ENCODE data around the gene CNTNAP2. TPM values are rescaled to one million over a fixed set of nuclear protein-coding genes. Genes with fewer than 3 reads are reported as not detected.

Gene CNTNAP2
- total RNA-seq, 2 experiments from 2014 or later, result 0.28 TPM; not detected in 1

DNA sequence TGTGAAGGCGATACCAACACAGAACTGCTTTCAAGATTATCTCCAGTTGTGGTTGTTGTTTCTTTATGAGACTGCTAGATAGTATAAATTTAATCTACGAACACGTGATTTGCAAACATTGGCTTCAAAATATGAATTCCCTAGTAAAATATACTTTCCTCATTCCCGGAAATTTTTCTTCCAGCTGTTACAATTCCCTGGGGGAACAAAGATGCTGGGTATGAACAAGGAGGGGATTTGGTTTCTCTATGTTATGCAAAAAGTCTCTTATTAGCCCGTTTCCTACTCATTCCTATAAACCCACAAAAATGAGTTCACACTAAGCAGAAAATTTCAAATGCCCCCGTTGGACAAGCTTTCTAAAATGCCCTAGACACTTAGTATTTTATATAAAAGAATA is 928.3 kb downstream of the CNTNAP2 start:
- no peak overlapping the region for H3K27ac ChIP-seq (ENCODE audit: low read depth, low read length, poor library complexity, severe bottlenecking)
- H3K4me2 ChIP-seq (ENCODE audit: low read length), result no peak overlapping the region
- no peak overlapping the region for H3K4me3 ChIP-seq (ENCODE audit: low read depth, low read length, poor library complexity, severe bottlenecking)
- POLR2A ChIA-PET, result interaction anchor here (0.7 to 1.5 kb wide), 2 partner anchors 8 to 11 kb away, joined by 3 read pairs; no protein-coding TSS in a partner anchor
- no TSS peak for BruUV-seq (replicated peaks)
- TF ChIP-seq EZH2phosphoT487 (IDR thresholded peaks at IDR 0.05; ENCODE audit: borderline replicate concordance, low read depth, low read length), result no peak
- TF ChIP-seq, protein P1, sequence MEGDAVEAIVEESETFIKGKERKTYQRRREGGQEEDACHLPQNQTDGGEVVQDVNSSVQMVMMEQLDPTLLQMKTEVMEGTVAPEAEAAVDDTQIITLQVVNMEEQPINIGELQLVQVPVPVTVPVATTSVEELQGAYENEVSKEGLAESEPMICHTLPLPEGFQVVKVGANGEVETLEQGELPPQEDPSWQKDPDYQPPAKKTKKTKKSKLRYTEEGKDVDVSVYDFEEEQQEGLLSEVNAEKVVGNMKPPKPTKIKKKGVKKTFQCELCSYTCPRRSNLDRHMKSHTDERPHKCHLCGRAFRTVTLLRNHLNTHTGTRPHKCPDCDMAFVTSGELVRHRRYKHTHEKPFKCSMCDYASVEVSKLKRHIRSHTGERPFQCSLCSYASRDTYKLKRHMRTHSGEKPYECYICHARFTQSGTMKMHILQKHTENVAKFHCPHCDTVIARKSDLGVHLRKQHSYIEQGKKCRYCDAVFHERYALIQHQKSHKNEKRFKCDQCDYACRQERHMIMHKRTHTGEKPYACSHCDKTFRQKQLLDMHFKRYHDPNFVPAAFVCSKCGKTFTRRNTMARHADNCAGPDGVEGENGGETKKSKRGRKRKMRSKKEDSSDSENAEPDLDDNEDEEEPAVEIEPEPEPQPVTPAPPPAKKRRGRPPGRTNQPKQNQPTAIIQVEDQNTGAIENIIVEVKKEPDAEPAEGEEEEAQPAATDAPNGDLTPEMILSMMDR (conservative IDR thresholded peaks at IDR 0.05; ENCODE audit: low read length), result no peak
- no peaks in the 10 kb centered on the region for H3K79me2 ChIP-seq (ENCODE audit: insufficient read depth, low read depth, low read length)
- no peaks in the 10 kb centered on the region for H4K20me1 ChIP-seq (ENCODE audit: insufficient read depth, low read length)
- no peak for DNase-seq (ENCODE audit: low spot score)
- CTCF ChIA-PET (ENCODE audit: unreplicated experiment), result no interaction called here
- no peaks in the 10 kb centered on the region for H3K9me3 ChIP-seq (ENCODE audit: low read length)
- no peaks in the 10 kb centered on the region for H3K4me1 ChIP-seq (ENCODE audit: insufficient read depth, low read length, poor library complexity, severe bottlenecking)
- no peaks in the 10 kb centered on the region for H3K36me3 ChIP-seq (ENCODE audit: insufficient read depth, low read length)
- H2AFZ ChIP-seq (ENCODE audit: low read length), result no peak overlapping the region; the same call in 1 of the 2 replicates
- no peaks in the 10 kb centered on the region for H3K9me2 ChIP-seq (ENCODE audit: insufficient read depth, low read length)
- intact Hi-C loops (cut with micrococcal nuclease; ENCODE audit: unreplicated experiment), result no loop called here

DNA sequence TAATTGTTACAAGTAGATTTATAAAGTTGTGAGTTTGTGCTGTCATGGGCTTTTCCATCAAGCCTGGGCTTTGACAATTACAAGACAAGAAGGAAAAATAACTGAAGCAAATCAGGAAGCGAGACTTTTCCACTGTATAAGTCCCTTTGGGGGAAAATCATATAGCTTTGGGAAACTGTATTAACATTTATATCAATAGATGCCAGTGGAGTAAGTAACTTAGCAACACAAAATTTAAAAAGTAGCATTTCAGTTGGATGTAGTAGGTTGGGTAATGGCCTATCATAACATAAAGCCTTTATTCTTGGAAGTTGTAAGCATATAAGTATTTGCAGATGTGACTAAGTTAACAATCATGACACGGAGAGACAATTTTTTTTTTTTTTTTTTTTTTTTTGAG is 931.1 kb downstream of the CNTNAP2 start:
- intact Hi-C loops (cut with micrococcal nuclease; ENCODE audit: unreplicated experiment), result no loop called here
- POLR2A ChIA-PET, result interaction anchor here (0.7 kb wide), 1 partner anchor 259 kb away, joined by 3 read pairs; no protein-coding TSS in a partner anchor
- Histone ChIP-seq H3K27ac (ENCODE audit: low read depth, low read length, poor library complexity, severe bottlenecking) (no peak overlapping the region), H3K9me3 (ENCODE audit: low read length) (no peaks in the 10 kb centered on the region), H2AFZ (ENCODE audit: low read length) (no peak overlapping the region), H3K79me2 (ENCODE audit: insufficient read depth, low read depth, low read length) (no peaks in the 10 kb centered on the region), H3K4me1 (ENCODE audit: insufficient read depth, low read length, poor library complexity, severe bottlenecking) (no peaks in the 10 kb centered on the region), H3K4me3 (ENCODE audit: low read depth, low read length, poor library complexity, severe bottlenecking) (no peak overlapping the region), H3K4me2 (ENCODE audit: low read length) (no peak overlapping the region), H3K36me3 (ENCODE audit: insufficient read depth, low read length) (no peaks in the 10 kb centered on the region), H4K20me1 (ENCODE audit: insufficient read depth, low read length) (no peaks in the 10 kb centered on the region), H3K9me2 (ENCODE audit: insufficient read depth, low read length) (no peaks in the 10 kb centered on the region)
- DNase-seq (ENCODE audit: low spot score), result no peak
- BruUV-seq (replicated peaks), result no TSS peak
- CTCF ChIA-PET (ENCODE audit: unreplicated experiment), result no interaction called here
- TF ChIP-seq, protein P1 (conservative IDR thresholded peaks at IDR 0.05; ENCODE audit: low read length), result no peak
- no peak for TF ChIP-seq EZH2phosphoT487 (IDR thresholded peaks at IDR 0.05; ENCODE audit: borderline replicate concordance, low read depth, low read length)

DNA sequence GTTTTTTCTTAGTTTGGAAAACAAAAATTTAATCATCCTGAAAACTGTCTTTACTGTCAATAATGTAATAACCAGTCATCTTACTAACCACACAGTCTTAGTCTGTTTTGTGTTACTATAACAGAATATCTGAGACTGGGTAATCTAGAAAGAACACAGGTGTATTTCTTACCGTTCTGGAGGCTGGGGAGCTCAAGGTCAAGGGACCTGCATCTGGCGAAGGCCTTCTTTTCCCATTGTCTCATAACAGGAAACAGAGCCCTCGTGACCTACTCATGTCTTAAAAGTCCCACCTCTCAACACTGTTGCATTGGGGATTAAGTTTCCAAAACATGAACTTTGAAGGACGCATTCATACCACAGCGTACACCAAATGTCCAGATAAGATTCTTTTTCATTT is 932.3 kb downstream of the CNTNAP2 start:
- H3K9me2 ChIP-seq (ENCODE audit: insufficient read depth, low read length), result no peaks in the 10 kb centered on the region
- intact Hi-C loops (cut with micrococcal nuclease; ENCODE audit: unreplicated experiment), result no loop called here
- TF ChIP-seq EZH2phosphoT487 (IDR thresholded peaks at IDR 0.05; ENCODE audit: borderline replicate concordance, low read depth, low read length), result no peak
- TF ChIP-seq, protein P1 (conservative IDR thresholded peaks at IDR 0.05; ENCODE audit: low read length), result no peak
- no peaks in the 10 kb centered on the region for H3K9me3 ChIP-seq (ENCODE audit: low read length)
- POLR2A ChIA-PET, result interaction anchor here (0.6 kb wide), 2 partner anchors 33 to 294 kb away, joined by 3 read pairs; no protein-coding TSS in a partner anchor
- H3K4me1 ChIP-seq (ENCODE audit: insufficient read depth, low read length, poor library complexity, severe bottlenecking), result no peaks in the 10 kb centered on the region
- H4K20me1 ChIP-seq (ENCODE audit: insufficient read depth, low read length), result no peaks in the 10 kb centered on the region
- no peak overlapping the region for H2AFZ ChIP-seq (ENCODE audit: low read length)
- BruUV-seq (replicated peaks), result no TSS peak
- no peak overlapping the region for H3K4me2 ChIP-seq (ENCODE audit: low read length)
- H3K4me3 ChIP-seq (ENCODE audit: low read depth, low read length, poor library complexity, severe bottlenecking), result no peak overlapping the region
- CTCF ChIA-PET (ENCODE audit: unreplicated experiment), result no interaction called here
- H3K79me2 ChIP-seq (ENCODE audit: insufficient read depth, low read depth, low read length), result no peaks in the 10 kb centered on the region
- no peak for DNase-seq (ENCODE audit: low spot score)
- no peak overlapping the region for H3K27ac ChIP-seq (ENCODE audit: low read depth, low read length, poor library complexity, severe bottlenecking)
- no peaks in the 10 kb centered on the region for H3K36me3 ChIP-seq (ENCODE audit: insufficient read depth, low read length)
